Measurements from ENCODE around the gene RASA3. TPM values are rescaled to one million over a fixed set of nuclear protein-coding genes. Genes with fewer than 3 reads are reported as not detected.

RASA3 gene
- total RNA-seq, 1 experiment from 2014 or later = 9.1 TPM

DNA sequence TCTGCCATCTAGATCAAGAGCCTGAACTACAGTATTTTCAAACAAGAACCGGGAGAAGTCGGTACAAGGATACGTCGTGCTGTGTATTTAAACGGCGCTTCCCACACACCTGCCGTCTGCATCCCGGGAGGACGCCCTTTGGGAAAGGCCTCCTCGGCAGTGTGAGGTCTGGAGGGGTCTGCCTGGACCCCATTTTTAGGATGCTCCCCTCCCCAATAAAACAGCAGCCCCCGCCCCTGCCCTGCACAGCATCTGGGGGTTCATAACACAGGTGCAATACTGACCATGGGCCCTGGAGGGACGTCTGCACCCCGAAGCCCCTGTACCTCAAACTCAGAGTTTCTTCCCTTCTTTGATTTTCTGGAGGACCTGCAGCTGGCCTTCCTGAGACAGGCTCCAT lies 154.4 kb downstream of the RASA3 start:
- Histone ChIP-seq H3K9me3 (ENCODE audit: low read length) (no peaks in the 10 kb centered on the region), H3K4me2 (ENCODE audit: low read length) (no peak overlapping the region), H2AFZ (ENCODE audit: low read length) (no peak overlapping the region), H3K27ac (ENCODE audit: low read length) (no peak overlapping the region), H3K9me2 (replicated peaks; ENCODE audit: low read length) (no peaks in the 10 kb centered on the region), H3F3A (ENCODE audit: low read length, unreplicated experiment) (no peaks in the 10 kb centered on the region), H3K27me3 (ENCODE audit: low read length) (no peaks in the 10 kb centered on the region), H3K36me3 (ENCODE audit: low read depth, low read length) (no peaks in the 10 kb centered on the region), H3K4me1 (ENCODE audit: insufficient read depth, low read length) (peaks cover 21% of the 10 kb centered on the region), H3K4me3 (ENCODE audit: low read length) (no peak overlapping the region), H4K20me1 (ENCODE audit: low read length) (no peaks in the 10 kb centered on the region), H3K79me2 (ENCODE audit: low read length) (no peaks in the 10 kb centered on the region), H3K9ac (ENCODE audit: low read length) (no peak overlapping the region)
- CTCF ChIA-PET = no interaction called here
- BruUV-seq (replicated peaks) = no TSS peak
- POLR2A ChIA-PET (ENCODE audit: unreplicated experiment) = no interaction called here
- intact Hi-C loops (cut with micrococcal nuclease) = loop anchor here (10.0 kb wide), 1 partner anchor 87 kb away; no protein-coding TSS in a partner anchor
- TF ChIP-seq EZH2 (IDR thresholded peaks at IDR 0.05; ENCODE audit: low read length, unreplicated experiment) (no peak), EZH2phosphoT487 (IDR thresholded peaks at IDR 0.05; ENCODE audit: borderline replicate concordance, low read length) (no peak)
- TF ChIP-seq, protein P1, sequence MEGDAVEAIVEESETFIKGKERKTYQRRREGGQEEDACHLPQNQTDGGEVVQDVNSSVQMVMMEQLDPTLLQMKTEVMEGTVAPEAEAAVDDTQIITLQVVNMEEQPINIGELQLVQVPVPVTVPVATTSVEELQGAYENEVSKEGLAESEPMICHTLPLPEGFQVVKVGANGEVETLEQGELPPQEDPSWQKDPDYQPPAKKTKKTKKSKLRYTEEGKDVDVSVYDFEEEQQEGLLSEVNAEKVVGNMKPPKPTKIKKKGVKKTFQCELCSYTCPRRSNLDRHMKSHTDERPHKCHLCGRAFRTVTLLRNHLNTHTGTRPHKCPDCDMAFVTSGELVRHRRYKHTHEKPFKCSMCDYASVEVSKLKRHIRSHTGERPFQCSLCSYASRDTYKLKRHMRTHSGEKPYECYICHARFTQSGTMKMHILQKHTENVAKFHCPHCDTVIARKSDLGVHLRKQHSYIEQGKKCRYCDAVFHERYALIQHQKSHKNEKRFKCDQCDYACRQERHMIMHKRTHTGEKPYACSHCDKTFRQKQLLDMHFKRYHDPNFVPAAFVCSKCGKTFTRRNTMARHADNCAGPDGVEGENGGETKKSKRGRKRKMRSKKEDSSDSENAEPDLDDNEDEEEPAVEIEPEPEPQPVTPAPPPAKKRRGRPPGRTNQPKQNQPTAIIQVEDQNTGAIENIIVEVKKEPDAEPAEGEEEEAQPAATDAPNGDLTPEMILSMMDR (conservative IDR thresholded peaks at IDR 0.05; ENCODE audit: low read depth, low read length) = no peak
- DNase-seq = no peak
- ATAC-seq = no peak

DNA sequence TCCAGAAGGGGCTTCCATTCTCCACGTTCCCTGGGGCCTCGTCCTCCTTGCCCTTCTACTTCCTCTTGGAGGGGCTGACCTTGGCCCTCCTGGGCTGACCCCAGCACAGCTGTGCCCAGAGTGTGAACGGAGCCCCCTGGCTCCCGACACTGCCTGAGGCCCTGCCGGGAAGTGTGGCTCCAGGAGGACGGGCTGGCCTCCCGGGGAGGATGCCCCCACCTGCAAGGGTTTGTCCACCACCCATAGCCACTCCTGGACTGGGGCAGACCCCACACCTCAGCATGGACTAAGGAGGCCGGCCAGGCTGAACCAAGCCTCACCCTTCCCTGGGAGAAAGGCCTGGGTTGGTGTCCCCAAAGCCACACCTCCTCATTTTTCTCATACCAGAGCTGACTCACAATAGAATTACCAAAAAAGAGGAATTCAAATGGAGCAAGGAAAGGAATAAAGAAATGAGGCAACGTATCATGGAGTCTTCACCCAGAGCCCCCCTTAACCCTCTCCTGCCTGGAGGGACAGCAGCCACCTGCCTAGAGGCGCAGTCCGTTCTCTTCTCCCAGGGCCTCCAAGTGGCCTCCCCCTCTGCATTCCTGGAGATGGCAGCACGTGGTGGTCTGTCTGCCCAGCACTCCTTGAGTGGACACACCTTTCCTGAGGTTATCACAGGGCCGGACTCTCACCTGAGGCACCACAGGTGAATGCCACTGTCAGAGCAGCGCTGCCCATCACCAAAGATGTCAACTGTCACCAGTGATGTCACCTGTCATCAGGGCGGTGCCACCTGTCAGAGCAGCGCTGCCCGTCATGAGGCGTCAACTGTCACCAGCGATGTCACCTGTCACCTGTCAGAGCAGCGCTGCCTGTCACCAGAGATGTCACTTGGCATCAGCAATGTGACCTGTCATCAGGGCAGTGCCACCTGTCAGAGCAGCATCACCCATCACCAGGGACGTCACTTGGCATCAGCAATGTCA lies 155.4 kb downstream of the RASA3 start:
- Histone ChIP-seq H3K27me3 (ENCODE audit: low read length) (no peaks in the 10 kb centered on the region), H3K36me3 (ENCODE audit: low read depth, low read length) (no peaks in the 10 kb centered on the region), H3K4me2 (ENCODE audit: low read length) (peak overlapping the region; percentile 18; the same call in 1 of the 2 replicates), H3K9ac (ENCODE audit: low read length) (no peak overlapping the region), H3K9me2 (replicated peaks; ENCODE audit: low read length) (no peaks in the 10 kb centered on the region), H3K9me3 (ENCODE audit: low read length) (no peaks in the 10 kb centered on the region), H4K20me1 (ENCODE audit: low read length) (no peaks in the 10 kb centered on the region), H2AFZ (ENCODE audit: low read length) (no peak overlapping the region), H3K79me2 (ENCODE audit: low read length) (no peaks in the 10 kb centered on the region), H3F3A (ENCODE audit: low read length, unreplicated experiment) (no peaks in the 10 kb centered on the region), H3K4me1 (ENCODE audit: insufficient read depth, low read length) (peaks cover 21% of the 10 kb centered on the region), H3K27ac (ENCODE audit: low read length) (no peak overlapping the region), H3K4me3 (ENCODE audit: low read length) (no peak overlapping the region)
- peak; percentile 68 for DNase-seq
- POLR2A ChIA-PET (ENCODE audit: unreplicated experiment) = no interaction called here
- TF ChIP-seq, protein P1 (conservative IDR thresholded peaks at IDR 0.05; ENCODE audit: low read depth, low read length) = no peak
- no peak for TF ChIP-seq EZH2 (IDR thresholded peaks at IDR 0.05; ENCODE audit: low read length, unreplicated experiment)
- TF ChIP-seq EZH2phosphoT487 (IDR thresholded peaks at IDR 0.05; ENCODE audit: borderline replicate concordance, low read length) = no peak
- BruUV-seq (replicated peaks) = no TSS peak
- ATAC-seq = peak; percentile 78
- CTCF ChIA-PET = no interaction called here
- intact Hi-C loops (cut with micrococcal nuclease) = loop anchor here (10.0 kb wide), 1 partner anchor 88 kb away; no protein-coding TSS in a partner anchor

DNA sequence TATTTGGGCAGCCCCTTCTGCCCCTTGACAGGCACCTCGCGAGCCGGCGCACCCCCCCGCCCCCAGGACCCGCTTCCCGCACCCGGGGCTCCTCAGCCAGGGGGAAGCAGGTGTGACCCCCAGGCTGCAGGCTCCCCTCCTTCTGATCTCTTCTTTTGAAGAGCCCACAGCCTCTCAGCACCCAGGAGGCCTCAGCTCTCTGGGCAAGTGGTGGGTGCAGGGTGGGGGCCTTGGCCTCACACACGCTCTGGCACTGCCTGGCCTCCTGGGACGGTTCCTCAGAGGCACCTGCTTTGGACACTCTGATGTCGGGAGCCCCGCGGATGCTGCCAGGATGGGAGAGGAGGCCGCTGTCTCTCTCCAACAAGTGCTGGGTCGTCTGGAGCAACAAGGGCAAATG lies 157.0 kb downstream of the RASA3 start:
- Histone ChIP-seq H3K79me2 (ENCODE audit: low read length) (no peaks in the 10 kb centered on the region), H3K4me1 (ENCODE audit: insufficient read depth, low read length) (peaks cover 25% of the 10 kb centered on the region), H3K4me2 (ENCODE audit: low read length) (no peak overlapping the region), H3K9me3 (ENCODE audit: low read length) (no peaks in the 10 kb centered on the region), H2AFZ (ENCODE audit: low read length) (no peak overlapping the region), H4K20me1 (ENCODE audit: low read length) (no peaks in the 10 kb centered on the region), H3K36me3 (ENCODE audit: low read depth, low read length) (no peaks in the 10 kb centered on the region), H3K9me2 (replicated peaks; ENCODE audit: low read length) (no peaks in the 10 kb centered on the region), H3K27ac (ENCODE audit: low read length) (no peak overlapping the region), H3K4me3 (ENCODE audit: low read length) (no peak overlapping the region), H3K27me3 (ENCODE audit: low read length) (no peaks in the 10 kb centered on the region), H3F3A (ENCODE audit: low read length, unreplicated experiment) (no peaks in the 10 kb centered on the region), H3K9ac (ENCODE audit: low read length) (no peak overlapping the region)
- CTCF ChIA-PET = no interaction called here
- no TSS peak for BruUV-seq (replicated peaks)
- ATAC-seq (no peak), DNase-seq (no peak)
- POLR2A ChIA-PET (ENCODE audit: unreplicated experiment) = no interaction called here
- TF ChIP-seq, protein P1 (conservative IDR thresholded peaks at IDR 0.05; ENCODE audit: low read depth, low read length) = no peak
- TF ChIP-seq EZH2 (IDR thresholded peaks at IDR 0.05; ENCODE audit: low read length, unreplicated experiment) (no peak), EZH2phosphoT487 (IDR thresholded peaks at IDR 0.05; ENCODE audit: borderline replicate concordance, low read length) (no peak)
- intact Hi-C loops (cut with micrococcal nuclease) = loop anchor here (10.0 kb wide), 1 partner anchor 89 kb away; no protein-coding TSS in a partner anchor
